OCI-LY7 (cell line): Measurements from ENCODE around the gene PCNA. TPM values are rescaled to one million over a fixed set of nuclear protein-coding genes. Genes with fewer than 3 reads are reported as not detected.
A peak's percentile ranks its signal among the peaks of the same experiment; 100 is the strongest.

Experiments
- BruUV-seq: library from RNA; stranded (reverse); fragments of 400-500 nt; replicated peaks from 2 replicates; lab custom pipeline; 2021; lab: Mats Ljungman, UMichigan
- CTCF ChIA-PET: fragments of 300-600 bp; sonication (Branson Sonifier 250); formaldehyde crosslinking; loops from one replicate; lab custom pipeline; 2022; ENCODE audit warnings: antibody characterized with exemption; ENCODE audit not compliant: unreplicated experiment; lab: Charles Lee
- POLR2A ChIA-PET: fragments of 300-600 bp; sonication (Branson Sonifier 250); formaldehyde crosslinking; loops from one replicate; lab custom pipeline; 2022; ENCODE audit warnings: antibody characterized with exemption; lab: Charles Lee
- DNase-seq: peaks from one replicate; pipeline ENCODE4 v3.0.0-alpha.2; 2015; ENCODE audit warnings: low spot score
- H2AFZ ChIP-seq: fragments of 200-600 bp; sonication (generic), shearing (Covaris generic); 2 replicates; pipeline ENCODE4 v1.6.1; 2014; ENCODE audit warnings: mild to moderate bottlenecking, antibody characterized with exemption, low read length, moderate library complexity
- H3K27ac ChIP-seq: fragments of 200-600 bp; sonication (generic); 2 replicates; pipeline ENCODE4 v1.5.1; 2014; ENCODE audit warnings: mixed run types, low read depth, mild to moderate bottlenecking, moderate library complexity, low read length, inconsistent platforms; ENCODE audit not compliant: poor library complexity, severe bottlenecking
- H3K36me3 ChIP-seq: fragments of 200-600 bp; sonication (generic); 2 replicates; pipeline ENCODE4 v1.6.1; 2014; ENCODE audit warnings: mild to moderate bottlenecking, antibody characterized with exemption, low read length, moderate library complexity, mixed read lengths; ENCODE audit not compliant: insufficient read depth
- H3K4me1 ChIP-seq: fragments of 200-600 bp; sonication (generic); 2 replicates; pipeline ENCODE4 v1.5.1; 2014; ENCODE audit warnings: mild to moderate bottlenecking, low read length; ENCODE audit not compliant: insufficient read depth, poor library complexity, severe bottlenecking
- H3K4me2 ChIP-seq: fragments of 200-600 bp; sonication (generic); 2 replicates; pipeline ENCODE4 v1.6.1; 2014; ENCODE audit warnings: mild to moderate bottlenecking, low read length
- H3K4me3 ChIP-seq: fragments of 200-600 bp; sonication (generic); 2 replicates; pipeline ENCODE4 v1.5.1; 2014; ENCODE audit warnings: mild to moderate bottlenecking, low read depth, low read length; ENCODE audit not compliant: poor library complexity, severe bottlenecking
- H3K79me2 ChIP-seq: fragments of 200-600 bp; sonication (generic); 2 replicates; pipeline ENCODE4 v1.6.1; 2016; ENCODE audit warnings: low read depth, mild to moderate bottlenecking, low read length, moderate library complexity, mixed read lengths; ENCODE audit not compliant: insufficient read depth
- H3K9me2 ChIP-seq: fragments of 200-600 bp; sonication (generic); 2 replicates; pipeline ENCODE4 v1.6.1; 2016; ENCODE audit warnings: mild to moderate bottlenecking, low read length, mixed read lengths; ENCODE audit not compliant: insufficient read depth
- H3K9me3 ChIP-seq: fragments of 200-600 bp; sonication (generic); 2 replicates; pipeline ENCODE4 v1.6.1; 2014; ENCODE audit warnings: mild to moderate bottlenecking, mixed run types, low read length, mixed read lengths
- H4K20me1 ChIP-seq: fragments of 200-600 bp; sonication (generic); 2 replicates; pipeline ENCODE4 v1.6.1; 2014; ENCODE audit warnings: mild to moderate bottlenecking, antibody characterized with exemption, low read length, moderate library complexity, mixed read lengths; ENCODE audit not compliant: insufficient read depth
- CTCF ChIP-seq: fragments of 200-600 bp; sonication (generic); conservative IDR thresholded peaks from 2 replicates; pipeline ENCODE4 v1.5.1; 2014; ENCODE audit warnings: mild to moderate bottlenecking, antibody characterized with exemption, low read length, moderate library complexity, mixed read lengths
- EZH2phosphoT487 ChIP-seq: fragments of 200-600 bp; sonication (generic); IDR thresholded peaks from 2 replicates; pipeline ENCODE4 v1.6.1; 2018; ENCODE audit warnings: low read depth, borderline replicate concordance, mild to moderate bottlenecking, mixed run types, antibody characterized with exemption, low read length, moderate library complexity, mixed read lengths
- intact Hi-C: fragments of 100-400 bp; cut with micrococcal nuclease; formaldehyde crosslinking; loops from one replicate; pipeline ENCODE4 v1.10.0; 2022; ENCODE audit not compliant: unreplicated experiment
- total RNA-seq, 2 experiments: library from RNA; depleted of rRNA in 1 of 2; stranded (reverse); fragments of >200 nt in 1 of 2; shearing (Covaris generic) in 1 of 2; gene quantifications; 2 replicates each; pipeline ENCODE4 v1.2.3, GENCODE V29; 2014 to 2022

Gene PCNA
- total RNA-seq, 2 experiments from 2014 or later, result 470 to 567 TPM

GRCh38 chr20:5113615-5113986, 6.2 kb downstream of the PCNA start:
- POLR2A ChIA-PET, result no interaction called here
- CTCF ChIA-PET, result interaction anchor here (2.9 kb wide), 1 partner anchor 13 kb away, joined by 9 read pairs; the partner anchor contains the start of gene CDS2
- Histone ChIP-seq H3K4me1 (peaks cover 51% of the 10 kb centered on the region), H3K4me3 (peak overlapping the region; percentile 97), H3K27ac (peak overlapping the region; percentile 80), H3K9me3 (no peaks in the 10 kb centered on the region), H3K36me3 (peaks cover 83% of the 10 kb centered on the region), H3K4me2 (peak overlapping the region; percentile 91), H3K9me2 (no peaks in the 10 kb centered on the region), H4K20me1 (peaks cover 44% of the 10 kb centered on the region), H2AFZ (no peak overlapping the region), H3K79me2 (peaks cover 63% of the 10 kb centered on the region)
- intact Hi-C loops, result no loop called here
- TF ChIP-seq EZH2phosphoT487, result no peak
- no peak for TF ChIP-seq CTCF
- DNase-seq, result no peak
- BruUV-seq, result no TSS peak

- Histone ChIP-seq H3K4me1 (peaks cover 17% of the 10 kb centered on the region), H3K9me3 (no peaks in the 10 kb centered on the region), H3K36me3 (peaks cover 79% of the 10 kb centered on the region), H3K9me2 (no peaks in the 10 kb centered on the region), H3K79me2 (peaks cover 22% of the 10 kb centered on the region), H3K4me2 (no peak overlapping the region), H4K20me1 (peaks cover 3% of the 10 kb centered on the region; the same call in 1 of the 2 replicates), H2AFZ (no peak overlapping the region), H3K27ac (no peak overlapping the region), H3K4me3 (no peak overlapping the region)
- BruUV-seq, result no TSS peak
- ChIA-PET CTCF (no interaction called here), POLR2A (no interaction called here)
- TF ChIP-seq EZH2phosphoT487 (no peak), CTCF (no peak)
- intact Hi-C loops, result no loop called here
- DNase-seq, result no peak
These were observed 10.5 kb downstream of the PCNA start for GRCh38 chr20:5109276-5109675.

- Histone ChIP-seq H3K4me1 (no peaks in the 10 kb centered on the region), H2AFZ (no peak overlapping the region), H3K9me3 (no peaks in the 10 kb centered on the region), H3K79me2 (no peaks in the 10 kb centered on the region), H3K4me2 (no peak overlapping the region), H3K36me3 (peaks cover 95% of the 10 kb centered on the region), H3K9me2 (no peaks in the 10 kb centered on the region), H3K4me3 (no peak overlapping the region), H4K20me1 (no peaks in the 10 kb centered on the region; the same call in 1 of the 2 replicates), H3K27ac (no peak overlapping the region)
- CTCF ChIA-PET, result interaction anchor here (1.6 kb wide), 1 partner anchor 22 kb away, joined by 3 read pairs; the partner anchor contains the start of gene CDS2
- intact Hi-C loops, result loop anchor here (5.0 kb wide), 1 partner anchor 362 kb away; no protein-coding TSS in a partner anchor
- POLR2A ChIA-PET, result interaction anchor here (0.9 kb wide), 1 partner anchor 12 kb away, joined by 3 read pairs; no protein-coding TSS in a partner anchor
- BruUV-seq, result no TSS peak
- DNase-seq, result no peak
- TF ChIP-seq CTCF, result no peak
- no peak for TF ChIP-seq EZH2phosphoT487
These were observed 15.3 kb downstream of the PCNA start for GRCh38 chr20:5104479-5104878.
